ENCODE data around the gene DNAJC30. TPM values are rescaled to one million over a fixed set of nuclear protein-coding genes. Genes with fewer than 3 reads are reported as not detected.

Gene DNAJC30
- total RNA-seq, 4 donors from 2014 or later = 1.9 to 26.7 (median 6.8) TPM

- TF ChIP-seq CTCF (IDR thresholded peaks at IDR 0.05) (no peak), POLR2AphosphoS5 (IDR thresholded peaks at IDR 0.05) (no peak), EP300 (IDR thresholded peaks at IDR 0.05; ENCODE audit: low read depth) (no peak), POLR2A (IDR thresholded peaks at IDR 0.05) (no peak)
- in situ Hi-C loops (cut with MboI; ENCODE audit: low pct_ligation_motif_present in 1 of 4, low pct_unique_long_range_greater_than_20kb in 1 of 4, low sequenced_read_pairs in 3 of 4) = no loop called here
- H3K4me3 ChIP-seq = no peak overlapping the region
- H3K9me3 ChIP-seq = no peaks in the 10 kb centered on the region
- intact Hi-C loops (cut with DNase I; ENCODE audit: low total_unique reads) = no loop called here
- DNase-seq = no peak
- no peak overlapping the region for H3K27ac ChIP-seq
- 79% methylated on average over 15 of the region's 15 CpGs; no CpG with 5 or more reads in 1 of the 2 donors for WGBS, 2 donors (ENCODE audit: low coverage in 1 of 2)
- peaks cover 0 to 14% (median 6%) of the 10 kb centered on the region in 4 donors for H3K36me3 ChIP-seq
- peaks cover 5 to 12% (median 9%) of the 10 kb centered on the region in 4 donors for H3K4me1 ChIP-seq
- H3K27me3 ChIP-seq = no peaks in the 10 kb centered on the region
Observed at GRCh38 chr7:73699370-73700068, 16.3 kb upstream of the DNAJC30 start.

- in situ Hi-C loops (cut with MboI; ENCODE audit: low pct_ligation_motif_present in 1 of 4, low pct_unique_long_range_greater_than_20kb in 1 of 4, low sequenced_read_pairs in 3 of 4) (no loop called here), intact Hi-C loops (cut with DNase I; ENCODE audit: low total_unique reads) (no loop called here)
- TF ChIP-seq CTCF (IDR thresholded peaks at IDR 0.05) (no peak), POLR2A (IDR thresholded peaks at IDR 0.05) (no peak)
- DNase-seq = no peak
- Histone ChIP-seq H3K27ac (no peak overlapping the region), H3K27me3 (no peaks in the 10 kb centered on the region), H3K9me3 (no peaks in the 10 kb centered on the region), H3K4me3 (no peak overlapping the region), H3K4me1 (peaks cover 0 to under 1% (median under 1%) of the 10 kb centered on the region in 4 donors), H3K36me3 (peaks cover 0 to 24% (median 11%) of the 10 kb centered on the region in 4 donors)
- 83% methylated on average over 7 of the region's 7 CpGs; no CpG with 5 or more reads in 1 of the 2 donors for WGBS, 2 donors (ENCODE audit: low coverage in 1 of 2)
Observed at GRCh38 chr7:73698410-73698809, 15.2 kb upstream of the DNAJC30 start.

DNA sequence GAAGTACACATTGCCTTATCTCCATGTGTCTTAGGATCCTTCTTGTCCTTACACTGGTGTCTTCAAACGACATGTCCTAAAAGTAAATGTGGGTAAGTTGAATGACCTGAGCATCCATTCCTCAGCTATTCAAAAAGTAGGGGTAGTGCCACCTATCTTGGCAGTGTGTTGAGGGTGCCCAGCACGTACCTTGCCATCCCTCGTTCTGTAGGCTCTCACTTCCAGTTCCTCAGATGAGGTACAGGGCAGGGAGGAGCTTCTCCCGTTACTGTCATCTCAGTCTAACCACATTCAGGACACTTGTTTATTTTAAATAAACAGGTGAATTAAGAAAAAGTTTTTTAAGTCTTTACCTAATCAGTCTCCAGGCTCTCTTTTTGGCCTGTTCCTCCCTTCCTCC lies 13.1 kb upstream of the DNAJC30 start:
- Histone ChIP-seq H3K4me3 (no peak overlapping the region), H3K27me3 (no peaks in the 10 kb centered on the region), H3K4me1 (no peaks in the 10 kb centered on the region), H3K27ac (no peak overlapping the region), H3K9me3 (no peaks in the 10 kb centered on the region), H3K36me3 (peaks cover 0 to 40% (median 18%) of the 10 kb centered on the region in 4 donors)
- no peak for DNase-seq
- 90% methylated on average over 3 to 4 of the region's 4 CpGs for WGBS, 2 donors (ENCODE audit: low coverage in 1 of 2)
- intact Hi-C loops (cut with DNase I; ENCODE audit: low total_unique reads) = no loop called here
- in situ Hi-C loops (cut with MboI; ENCODE audit: low pct_ligation_motif_present in 1 of 4, low pct_unique_long_range_greater_than_20kb in 1 of 4, low sequenced_read_pairs in 3 of 4) = no loop called here
- TF ChIP-seq POLR2A (IDR thresholded peaks at IDR 0.05) (no peak), EP300 (IDR thresholded peaks at IDR 0.05; ENCODE audit: low read depth) (no peak), CTCF (IDR thresholded peaks at IDR 0.05) (no peak), POLR2AphosphoS5 (IDR thresholded peaks at IDR 0.05) (no peak)

- H3K36me3 ChIP-seq = peaks cover 0 to 39% (median 18%) of the 10 kb centered on the region in 4 donors
- no peaks in the 10 kb centered on the region for H3K27me3 ChIP-seq
- no peak for DNase-seq
- no peaks in the 10 kb centered on the region for H3K4me1 ChIP-seq
- no peak overlapping the region for H3K27ac ChIP-seq
- intact Hi-C loops (cut with DNase I; ENCODE audit: low total_unique reads) = no loop called here
- H3K4me3 ChIP-seq = no peak overlapping the region
- no peaks in the 10 kb centered on the region for H3K9me3 ChIP-seq
- WGBS, 2 donors (ENCODE audit: low coverage in 1 of 2) = 84 to 93% methylated on average over 2 to 7 of the region's 7 CpGs
- no peak for TF ChIP-seq CTCF (IDR thresholded peaks at IDR 0.05)
- no peak for TF ChIP-seq POLR2AphosphoS5 (IDR thresholded peaks at IDR 0.05)
- TF ChIP-seq EP300 (IDR thresholded peaks at IDR 0.05; ENCODE audit: low read depth) = no peak
- TF ChIP-seq POLR2A (IDR thresholded peaks at IDR 0.05) = no peak
- in situ Hi-C loops (cut with MboI; ENCODE audit: low pct_ligation_motif_present in 1 of 4, low pct_unique_long_range_greater_than_20kb in 1 of 4, low sequenced_read_pairs in 3 of 4) = no loop called here
Observed at GRCh38 chr7:73690646-73691045, 7.4 kb upstream of the DNAJC30 start.

Measured in transverse colon (tissue), 4 donors.